HPDE6-E6E7 (cell line): ENCODE measurements around the gene SLC4A3.
A peak's percentile ranks its signal among the peaks of the same experiment; 100 is the strongest.

Experiments
- DNase-seq: peaks from one replicate; pipeline ENCODE4 v3.0.0; 2011; ENCODE audit warnings: missing footprints; ENCODE audit errors: extremely low spot score

SLC4A3 gene, protein sequence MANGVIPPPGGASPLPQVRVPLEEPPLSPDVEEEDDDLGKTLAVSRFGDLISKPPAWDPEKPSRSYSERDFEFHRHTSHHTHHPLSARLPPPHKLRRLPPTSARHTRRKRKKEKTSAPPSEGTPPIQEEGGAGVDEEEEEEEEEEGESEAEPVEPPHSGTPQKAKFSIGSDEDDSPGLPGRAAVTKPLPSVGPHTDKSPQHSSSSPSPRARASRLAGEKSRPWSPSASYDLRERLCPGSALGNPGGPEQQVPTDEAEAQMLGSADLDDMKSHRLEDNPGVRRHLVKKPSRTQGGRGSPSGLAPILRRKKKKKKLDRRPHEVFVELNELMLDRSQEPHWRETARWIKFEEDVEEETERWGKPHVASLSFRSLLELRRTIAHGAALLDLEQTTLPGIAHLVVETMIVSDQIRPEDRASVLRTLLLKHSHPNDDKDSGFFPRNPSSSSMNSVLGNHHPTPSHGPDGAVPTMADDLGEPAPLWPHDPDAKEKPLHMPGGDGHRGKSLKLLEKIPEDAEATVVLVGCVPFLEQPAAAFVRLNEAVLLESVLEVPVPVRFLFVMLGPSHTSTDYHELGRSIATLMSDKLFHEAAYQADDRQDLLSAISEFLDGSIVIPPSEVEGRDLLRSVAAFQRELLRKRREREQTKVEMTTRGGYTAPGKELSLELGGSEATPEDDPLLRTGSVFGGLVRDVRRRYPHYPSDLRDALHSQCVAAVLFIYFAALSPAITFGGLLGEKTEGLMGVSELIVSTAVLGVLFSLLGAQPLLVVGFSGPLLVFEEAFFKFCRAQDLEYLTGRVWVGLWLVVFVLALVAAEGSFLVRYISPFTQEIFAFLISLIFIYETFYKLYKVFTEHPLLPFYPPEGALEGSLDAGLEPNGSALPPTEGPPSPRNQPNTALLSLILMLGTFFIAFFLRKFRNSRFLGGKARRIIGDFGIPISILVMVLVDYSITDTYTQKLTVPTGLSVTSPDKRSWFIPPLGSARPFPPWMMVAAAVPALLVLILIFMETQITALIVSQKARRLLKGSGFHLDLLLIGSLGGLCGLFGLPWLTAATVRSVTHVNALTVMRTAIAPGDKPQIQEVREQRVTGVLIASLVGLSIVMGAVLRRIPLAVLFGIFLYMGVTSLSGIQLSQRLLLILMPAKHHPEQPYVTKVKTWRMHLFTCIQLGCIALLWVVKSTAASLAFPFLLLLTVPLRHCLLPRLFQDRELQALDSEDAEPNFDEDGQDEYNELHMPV

DNA sequence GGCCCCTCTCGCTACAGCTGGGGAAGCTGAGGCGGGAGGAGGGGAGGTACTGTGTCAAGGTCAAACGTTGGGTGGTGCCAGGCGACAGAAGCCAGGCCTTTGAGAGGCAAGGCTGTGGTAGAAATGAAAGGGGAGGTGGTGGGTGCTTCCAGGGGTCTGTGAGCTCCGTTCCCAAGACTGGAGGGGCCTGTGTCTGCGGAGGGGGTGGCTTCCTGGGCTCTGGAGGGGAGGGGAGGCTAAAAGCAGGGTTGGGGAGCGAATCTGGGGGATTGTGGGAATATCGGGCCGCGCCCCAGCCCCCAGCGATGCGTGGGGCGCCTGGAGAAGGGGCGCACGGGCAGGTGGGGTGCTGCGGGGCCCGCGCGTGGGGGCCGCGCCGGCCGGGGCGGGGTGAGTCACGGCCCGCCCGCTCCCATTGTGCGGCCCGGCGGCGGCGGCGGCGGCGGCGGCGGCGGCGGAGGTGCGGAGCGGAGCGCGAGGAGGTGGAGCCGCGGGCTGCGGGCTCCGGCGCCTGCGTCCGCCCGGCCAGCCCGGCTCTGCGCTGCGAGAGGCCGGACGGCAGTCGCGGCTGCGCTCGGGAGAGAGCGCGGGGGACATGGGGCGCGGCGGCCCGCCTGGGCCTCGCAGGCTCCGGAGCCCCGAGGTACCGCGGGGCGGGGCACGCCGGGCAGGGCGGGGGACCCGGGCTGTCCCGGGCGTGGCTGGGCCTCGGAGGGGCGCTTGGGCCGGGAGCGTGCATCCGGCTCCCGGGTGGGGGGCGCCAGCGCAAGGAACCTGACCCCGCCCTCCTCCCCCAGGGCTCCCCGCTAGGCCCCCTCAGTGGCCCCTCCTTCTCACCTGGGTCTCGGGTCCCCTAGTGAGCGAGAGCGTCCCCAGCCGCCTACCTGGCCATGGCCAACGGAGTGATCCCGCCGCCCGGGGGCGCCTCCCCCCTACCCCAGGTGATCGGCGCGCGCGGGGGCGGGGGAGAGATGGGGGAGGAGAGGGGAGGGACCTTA, at the start of gene SLC4A3:
Gene SLC4A3, plus strand, starts transcription at position 528 of the 998 bp plus-strand sequence. Its CDS starts 363 bp downstream, at position 891.
- peak; percentile 55 for DNase-seq

- no peak for DNase-seq
These were observed 48.4 kb upstream of the SLC4A3 start for GRCh38 chr2:219578811-219579613.

DNA sequence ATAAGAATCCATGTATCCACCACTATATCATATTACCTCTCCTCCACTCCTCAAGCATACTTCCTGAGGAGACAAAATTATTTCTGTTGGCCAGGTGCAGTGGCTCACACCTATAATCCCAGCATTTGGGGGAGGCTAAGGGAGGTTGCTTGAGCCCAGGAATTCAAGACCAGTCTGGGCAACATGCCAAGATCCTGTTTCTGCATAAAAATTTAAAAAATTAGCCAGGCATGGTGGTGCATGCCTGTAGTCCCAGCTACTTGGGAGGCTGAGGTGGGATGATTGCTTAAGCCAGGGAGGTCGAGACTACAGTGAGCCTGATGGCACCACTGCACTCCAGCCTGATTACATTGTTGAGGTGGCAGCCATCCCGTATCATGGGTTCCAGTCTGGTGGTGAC, 46.1 kb upstream of the SLC4A3 start:
- no peak for DNase-seq

GRCh38 chr2:219591091-219591490, 36.3 kb upstream of the SLC4A3 start:
- no peak for DNase-seq

DNA sequence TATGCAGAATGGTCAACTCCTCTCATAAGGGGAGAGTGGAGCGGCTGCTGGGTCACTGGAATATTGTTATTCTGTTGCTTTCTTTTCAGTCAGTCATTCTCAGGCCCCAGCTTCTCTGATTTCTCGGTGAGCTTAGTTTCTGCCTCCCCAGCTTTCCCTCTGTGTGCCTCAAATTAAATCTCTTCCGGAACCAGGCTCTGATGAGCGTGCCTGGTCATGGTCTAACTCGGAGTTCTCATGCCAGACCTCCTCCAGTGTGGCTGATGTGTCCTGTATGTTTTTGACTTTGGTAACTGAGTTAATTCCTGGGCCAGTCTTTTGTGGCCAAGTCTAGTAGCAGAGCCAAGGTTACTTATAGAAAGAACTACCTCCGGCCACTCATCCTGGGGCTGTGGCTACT, 34.7 kb upstream of the SLC4A3 start:
- no peak for DNase-seq

DNA sequence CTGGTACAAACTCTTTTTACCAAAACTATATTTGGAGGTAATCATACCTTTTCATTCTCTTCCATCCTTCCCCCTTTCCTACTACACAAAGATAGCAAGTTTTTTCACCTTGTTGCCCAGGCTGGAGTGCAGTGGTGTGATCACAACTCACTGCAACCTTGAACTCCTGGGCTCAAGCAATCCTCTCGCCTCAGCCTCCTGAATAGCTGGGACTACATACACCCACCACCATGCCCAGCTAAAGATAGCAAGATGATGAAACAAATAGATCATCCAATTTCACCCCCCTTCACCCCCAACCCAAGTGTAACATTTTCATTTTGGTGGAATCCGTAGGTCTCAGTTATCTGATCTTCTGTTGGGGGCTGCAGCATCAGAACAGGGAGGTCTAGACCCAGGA, 34.3 kb upstream of the SLC4A3 start:
- DNase-seq, result no peak

DNA sequence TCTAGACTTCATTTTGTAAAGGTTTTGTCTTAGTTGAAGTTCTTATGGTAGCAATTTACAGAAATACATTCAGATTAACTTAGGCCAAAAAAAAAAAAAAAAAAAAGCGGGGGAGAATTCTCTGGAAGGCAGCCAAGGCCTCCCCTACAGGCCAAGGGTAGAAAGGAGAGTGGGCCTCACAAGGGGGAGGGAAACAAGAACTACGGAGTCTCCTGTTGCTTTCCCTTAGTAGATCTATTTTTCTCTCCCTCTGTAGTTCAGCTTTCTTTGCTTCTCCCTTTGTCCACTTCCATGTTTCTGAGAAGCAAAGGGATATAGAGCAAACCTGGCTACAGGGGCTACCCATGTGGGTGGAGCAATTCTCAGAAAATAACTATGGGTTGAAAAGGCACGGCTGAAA, 32.2 kb upstream of the SLC4A3 start:
- DNase-seq, result no peak

DNA sequence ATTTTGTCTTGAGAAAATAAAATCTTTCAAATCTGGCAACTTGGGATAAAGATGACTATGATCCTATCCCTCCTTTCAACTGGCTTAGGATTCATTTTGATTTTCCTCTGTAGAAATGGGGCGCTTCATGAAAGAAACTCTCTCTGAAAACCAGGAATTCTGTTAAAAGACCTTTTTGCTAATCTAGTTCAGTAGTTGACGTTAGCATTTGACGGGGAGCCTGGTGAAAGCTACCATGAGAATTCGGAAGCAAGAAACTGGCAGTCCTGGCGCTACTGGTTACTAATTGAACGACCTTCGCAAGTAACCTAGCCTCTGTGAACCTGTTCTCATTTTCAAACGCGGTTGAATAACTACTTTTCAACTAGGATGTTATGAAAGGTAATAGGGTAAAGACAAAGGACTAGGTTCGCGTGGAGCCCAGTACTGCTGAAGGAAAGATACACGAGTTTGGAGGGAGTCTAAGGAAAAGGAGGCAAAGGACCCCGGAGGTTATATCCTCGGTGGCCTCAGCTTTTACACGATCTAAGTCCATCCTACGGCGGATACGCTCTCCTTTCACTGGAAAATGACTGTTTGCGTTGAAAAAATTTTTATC, 30.4 kb upstream of the SLC4A3 start:
- DNase-seq, result no peak

DNA sequence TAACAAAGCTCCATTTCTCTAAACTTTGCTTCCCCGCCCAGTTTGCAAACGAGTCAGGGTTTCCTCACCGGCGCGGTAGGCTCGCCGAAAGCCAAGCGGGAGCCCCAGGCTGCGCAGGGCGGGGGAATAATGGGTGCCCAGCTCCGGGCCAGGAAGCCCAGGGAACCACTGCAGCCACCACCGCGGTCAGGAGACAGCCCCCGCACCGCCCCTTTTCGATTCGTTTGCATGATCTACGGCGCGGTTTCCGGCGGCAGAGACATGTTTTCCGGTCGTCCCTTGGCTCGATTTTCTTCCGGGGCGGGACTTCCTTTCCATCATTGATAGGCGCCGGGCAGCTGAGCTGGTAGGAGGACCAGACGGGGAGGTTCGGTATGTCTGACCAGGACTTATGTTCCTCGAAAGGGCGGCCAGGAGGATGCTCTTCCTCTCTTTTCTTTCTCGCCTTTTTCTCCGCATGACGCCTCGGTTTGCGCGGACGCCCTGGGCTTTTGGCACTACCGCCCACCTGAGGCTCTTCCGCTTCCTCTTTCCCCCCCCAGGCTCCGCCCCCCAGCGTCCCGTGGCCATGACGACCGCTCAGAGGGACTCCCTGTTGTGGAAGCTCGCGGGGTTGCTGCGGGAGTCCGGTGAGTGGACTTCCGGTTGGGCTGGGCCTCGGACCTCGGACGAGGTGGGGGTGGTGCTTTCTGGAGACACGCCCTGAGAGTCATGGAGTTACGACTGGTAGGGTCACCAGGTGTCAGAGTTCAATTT, 29.7 kb upstream of the SLC4A3 start, which contains the start of gene STK11IP:
Gene STK11IP, plus strand, starts transcription at position 306 of the 756 bp plus-strand sequence. Its CDS starts 263 bp downstream, at position 569.
- peak; percentile 99 for DNase-seq

DNA sequence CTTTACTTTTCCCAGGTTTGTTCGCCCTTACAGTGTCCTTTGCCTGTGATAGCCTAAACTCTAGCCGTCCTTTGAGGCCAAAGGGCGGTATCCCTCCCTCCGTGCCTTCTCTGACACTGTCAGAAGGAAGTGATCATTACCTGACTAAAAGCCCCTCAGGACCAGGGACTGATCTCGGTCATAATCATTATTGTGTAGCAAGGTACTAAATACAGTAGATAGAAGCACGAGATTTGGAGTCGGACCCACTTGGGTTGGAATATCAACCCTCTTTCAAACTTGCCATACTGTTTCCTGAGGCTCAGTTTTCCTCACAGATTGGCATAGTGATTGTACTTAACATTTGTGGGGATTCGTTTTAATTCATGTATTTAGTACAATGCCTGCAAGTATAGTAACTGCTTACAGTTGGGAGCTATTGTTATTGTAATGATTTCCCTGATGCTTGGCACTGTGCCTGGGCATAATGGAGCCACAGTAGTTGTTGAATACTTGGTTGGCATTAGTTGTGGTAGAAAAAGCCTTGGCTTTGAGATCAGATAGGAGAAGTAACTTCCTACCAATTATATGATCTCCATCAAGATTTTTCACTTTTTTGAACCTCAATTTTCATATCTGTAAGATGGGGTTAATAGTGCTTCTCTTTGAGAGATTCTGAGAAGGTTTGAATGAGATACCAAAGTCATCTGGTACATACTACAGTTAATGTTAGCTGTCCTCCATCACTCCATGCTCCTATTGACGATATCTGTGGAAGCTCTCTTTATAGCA, 28.9 kb upstream of the SLC4A3 start:
- no peak for DNase-seq

GRCh38 chr2:219603771-219604170, 23.7 kb upstream of the SLC4A3 start:
- no peak for DNase-seq

DNA sequence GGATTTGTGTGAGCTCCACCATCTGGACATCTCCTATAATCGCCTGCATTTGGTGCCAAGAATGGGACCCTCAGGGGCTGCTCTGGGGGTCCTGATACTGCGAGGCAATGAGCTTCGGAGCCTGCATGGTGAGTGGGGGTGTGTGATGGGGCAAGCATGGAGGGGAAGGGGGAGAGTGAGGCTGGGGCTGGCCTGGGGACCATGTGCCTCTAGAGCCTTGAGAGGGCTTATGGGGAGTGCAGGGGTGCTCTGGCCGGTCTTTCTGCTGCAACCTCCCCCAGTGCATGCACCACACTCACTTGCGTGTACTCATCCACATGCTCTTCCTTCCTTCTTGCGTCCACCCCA, 21.8 kb upstream of the SLC4A3 start:
- DNase-seq, result no peak

- DNase-seq, result no peak
These were observed 19.5 kb upstream of the SLC4A3 start for GRCh38 chr2:219607931-219608330.

DNA sequence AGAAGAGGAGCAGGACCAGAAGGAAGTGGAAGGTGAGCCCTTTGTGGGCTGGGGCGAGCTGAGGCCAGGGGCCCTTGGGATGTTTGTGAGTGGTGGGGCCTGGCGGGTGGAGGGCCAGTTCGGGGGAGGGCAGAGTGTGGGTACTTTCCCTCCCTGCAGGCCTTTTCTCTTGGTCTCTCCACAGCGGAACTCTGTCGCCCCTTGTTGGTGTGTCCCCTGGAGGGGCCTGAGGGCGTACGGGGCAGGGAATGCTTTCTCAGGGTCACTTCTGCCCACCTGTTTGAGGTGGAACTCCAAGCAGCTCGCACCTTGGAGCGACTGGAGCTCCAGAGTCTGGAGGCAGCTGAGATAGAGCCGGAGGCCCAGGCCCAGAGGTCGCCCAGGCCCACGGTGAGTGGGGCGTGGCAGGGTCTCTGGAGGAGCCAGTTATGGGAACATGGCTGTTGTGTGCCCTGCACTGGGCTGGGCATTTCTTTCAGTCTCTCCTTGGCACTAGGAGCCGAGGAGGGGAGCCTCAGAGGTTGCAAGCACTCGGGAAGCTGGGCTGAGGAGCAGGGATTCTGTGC, 18.9 kb upstream of the SLC4A3 start:
- DNase-seq, result no peak

GRCh38 chr2:219609149-219609750, 18.2 kb upstream of the SLC4A3 start:
- no peak for DNase-seq

DNA sequence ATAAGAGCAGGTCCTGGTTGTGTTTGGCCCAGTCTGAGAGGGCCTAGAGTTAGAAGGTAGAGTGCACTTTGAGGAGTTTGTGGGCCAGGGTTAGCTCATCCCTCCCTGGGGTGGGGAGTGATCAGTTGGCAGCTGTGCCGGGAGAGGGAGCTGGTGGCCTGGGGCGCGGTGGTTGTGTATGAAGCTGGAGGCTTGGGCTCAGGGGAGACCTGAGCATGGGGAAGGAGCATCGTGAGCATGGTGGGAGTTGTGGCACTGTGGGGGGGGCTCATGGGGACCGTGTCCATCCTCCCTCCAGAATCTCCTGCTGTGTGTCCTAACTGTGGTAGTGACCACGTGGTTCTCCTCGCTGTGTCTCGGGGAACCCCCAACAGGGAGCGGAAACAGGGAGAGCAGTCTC, 16.1 kb upstream of the SLC4A3 start:
- no peak for DNase-seq

GRCh38 chr2:219611866-219612576, 15.4 kb upstream of the SLC4A3 start:
- no peak for DNase-seq
